GM12864 (cell line): Measurements from ENCODE around the gene SLITRK3.

Experiments used
- DNase-seq: peaks from one replicate; pipeline ENCODE4 v3.0.0-alpha.2; 2011; ENCODE audit warnings: low read depth
- H3K4me3 ChIP-seq: 2 replicates; pipeline ENCODE4 v1.5.1; 2011; ENCODE audit warnings: mild to moderate bottlenecking, low read depth, low read length, control low read depth
- CTCF ChIP-seq: IDR thresholded peaks from 2 replicates; pipeline ENCODE4 v1.5.1; 2011; ENCODE audit warnings: low read depth, mild to moderate bottlenecking, moderate library complexity, low read length, control low read depth, inconsistent platforms; ENCODE audit errors: missing control alignments

The SLITRK3 gene

DNA sequence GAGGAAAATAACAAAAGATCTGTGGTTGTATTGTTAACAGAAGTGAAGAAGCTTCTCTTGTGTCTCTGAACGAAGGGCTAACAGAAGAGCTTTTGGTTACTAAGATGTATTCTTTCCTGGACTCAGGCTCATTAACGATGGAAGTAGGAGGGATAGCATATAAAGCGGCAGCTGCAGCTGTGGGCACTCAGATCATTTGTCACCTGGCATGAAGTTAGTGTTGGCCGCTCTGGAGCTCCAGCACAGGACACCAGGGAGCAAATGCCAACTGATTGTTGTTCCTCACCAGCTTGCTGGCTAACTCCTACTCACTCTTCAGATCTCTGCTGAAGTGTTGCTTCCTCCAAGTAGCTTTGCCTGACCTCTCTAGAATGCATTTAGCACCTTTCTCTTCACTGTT is 15.5 kb upstream of the SLITRK3 start:
- no peak for TF ChIP-seq CTCF
- H3K4me3 ChIP-seq: no peak overlapping the region
- DNase-seq: no peak

- TF ChIP-seq CTCF: no peak
- no peak overlapping the region for H3K4me3 ChIP-seq
- no peak for DNase-seq
Observed at GRCh38 chr3:165210727-165211126, 14.5 kb upstream of the SLITRK3 start.

- peak; percentile 10 for TF ChIP-seq CTCF
- DNase-seq: no peak
- no peak overlapping the region for H3K4me3 ChIP-seq
Observed at GRCh38 chr3:165210132-165210531, 13.9 kb upstream of the SLITRK3 start.

GRCh38 chr3:165206454-165207266 is 10.5 kb upstream of the SLITRK3 start:
- peak; percentile 77 for TF ChIP-seq CTCF
- DNase-seq: peak; percentile 10
- H3K4me3 ChIP-seq: no peak overlapping the region

- no peak for DNase-seq
- H3K4me3 ChIP-seq: no peak overlapping the region
- TF ChIP-seq CTCF: no peak
Observed at GRCh38 chr3:165204445-165204844, 8.3 kb upstream of the SLITRK3 start.

DNA sequence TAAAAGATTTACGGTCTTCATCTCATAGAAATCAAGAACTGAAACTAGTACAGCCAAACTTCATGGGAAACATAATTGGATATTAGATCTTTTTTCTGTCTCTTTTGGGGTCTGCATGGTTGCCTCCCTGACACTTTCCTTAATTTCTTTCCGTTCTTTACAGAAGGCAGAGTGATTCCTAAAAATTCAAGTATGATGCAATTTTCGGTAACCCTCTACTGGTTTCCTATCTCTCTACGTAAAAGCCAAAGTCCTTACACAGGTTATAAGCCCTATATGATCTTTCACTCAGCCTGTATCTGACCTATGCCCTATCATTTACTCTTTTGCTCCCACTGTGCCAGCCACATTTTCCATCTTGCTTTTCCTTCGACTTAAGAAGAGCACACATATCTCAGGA is 6.8 kb upstream of the SLITRK3 start:
- H3K4me3 ChIP-seq: no peak overlapping the region
- no peak for TF ChIP-seq CTCF
- no peak for DNase-seq

- TF ChIP-seq CTCF: no peak
- no peak for DNase-seq
- H3K4me3 ChIP-seq: no peak overlapping the region
Observed at GRCh38 chr3:165201964-165202363, 5.8 kb upstream of the SLITRK3 start.
